GM12878 (cell line): ENCODE data around the gene PHF14. TPM values are rescaled to one million over a fixed set of nuclear protein-coding genes. Genes with fewer than 3 reads are reported as not detected.

Experiments
- DPF2 ChIP-seq: fragments of 450-650 bp; IDR thresholded peaks from 2 replicates; pipeline ENCODE4 v1.6.1; 2017; ENCODE audit warnings: mild to moderate bottlenecking
- EGR1 ChIP-seq, 2 experiments: IDR thresholded peaks; 1 replicate in 1 of 2; 2 replicates in 1 of 2; pipeline ENCODE4 v1.6.1; 2011 to 2012; ENCODE audit warnings: low read depth in 2 of 2, low read length in 2 of 2, borderline replicate concordance in 1 of 2, mild to moderate bottlenecking in 1 of 2, moderate library complexity in 1 of 2
- KDM1A ChIP-seq: fragments of 200-600 bp; sonication (generic); IDR thresholded peaks from 2 replicates; pipeline ENCODE4 v1.6.1; 2016; ENCODE audit warnings: borderline replicate concordance
- MXI1 ChIP-seq: fragments of 150-350 bp; IDR thresholded peaks from 2 replicates; pipeline ENCODE4 v1.6.1; 2011; ENCODE audit warnings: low read depth, mild to moderate bottlenecking, inconsistent platforms, low read length, improper control_type of control experiment
- NFYA ChIP-seq: IDR thresholded peaks from 2 replicates; pipeline ENCODE4 v1.6.1; 2011; ENCODE audit warnings: low read depth, mild to moderate bottlenecking, low read length, improper control_type of control experiment, borderline replicate concordance
- NKRF ChIP-seq: fragments of 450-650 bp; conservative IDR thresholded peaks from 2 replicates; pipeline ENCODE4 v1.6.1; 2017; ENCODE audit warnings: mild to moderate bottlenecking, moderate library complexity
- NR2C1 ChIP-seq: fragments of 450-650 bp; IDR thresholded peaks from 2 replicates; pipeline ENCODE4 v1.6.1; 2017; ENCODE audit warnings: antibody characterized with exemption, mild to moderate bottlenecking, moderate library complexity
- POLR2AphosphoS5 ChIP-seq: IDR thresholded peaks from 2 replicates; pipeline ENCODE4 v1.6.1; 2011; ENCODE audit warnings: mild to moderate bottlenecking, low read length, inconsistent platforms
- PRDM15 ChIP-seq: fragments of 450-650 bp; formaldehyde crosslinking; IDR thresholded peaks from 2 replicates; pipeline ENCODE4 v1.4.0; 2020; ENCODE audit warnings: mild to moderate bottlenecking, moderate library complexity
- RAD21 ChIP-seq: IDR thresholded peaks from 2 replicates; pipeline ENCODE4 v1.6.1; 2011; ENCODE audit warnings: mild to moderate bottlenecking, low read depth, low read length, moderate library complexity; ENCODE audit not compliant: insufficient read depth
- RB1 ChIP-seq: fragments of 450-650 bp; formaldehyde crosslinking; IDR thresholded peaks from 2 replicates; pipeline ENCODE4 v1.6.1; 2017; ENCODE audit warnings: mild to moderate bottlenecking, borderline replicate concordance
- RELA ChIP-seq: fragments of 450-650 bp; IDR thresholded peaks from 2 replicates; pipeline ENCODE4 v1.8.0; 2014; ENCODE audit warnings: borderline replicate concordance; ENCODE audit not compliant: partially characterized antibody
- RELB ChIP-seq: fragments of 450-650 bp; IDR thresholded peaks from 2 replicates; pipeline ENCODE4 v1.6.1; 2017; ENCODE audit warnings: low read depth, mild to moderate bottlenecking, moderate library complexity
- SUZ12 ChIP-seq: fragments of 200-600 bp; sonication (generic); IDR thresholded peaks from one replicate; pipeline ENCODE4 v1.6.1; 2018; ENCODE audit warnings: antibody characterized with exemption, mild to moderate bottlenecking; ENCODE audit not compliant: unreplicated experiment
- ZBTB11 ChIP-seq: fragments of 450-650 bp; formaldehyde crosslinking; IDR thresholded peaks from 2 replicates; pipeline ENCODE4 v1.5.0; 2022; ENCODE audit warnings: mild to moderate bottlenecking, missing genetic modification characterization
- ZNF207 ChIP-seq: fragments of 450-650 bp; IDR thresholded peaks from 2 replicates; pipeline ENCODE4 v1.6.1; 2014; ENCODE audit warnings: antibody characterized with exemption, mild to moderate bottlenecking, borderline replicate concordance
- ZNF24 ChIP-seq: fragments of 450-650 bp; IDR thresholded peaks from 2 replicates; pipeline ENCODE4 v1.6.1; 2017; ENCODE audit warnings: antibody characterized with exemption, mild to moderate bottlenecking
- ZNF274 ChIP-seq: IDR thresholded peaks from one replicate; pipeline ENCODE4 v1.8.0; 2011; ENCODE audit not compliant: insufficient read length, insufficient read depth
- polyA plus RNA-seq, 11 experiments: library from polyadenylated mRNA; depleted of rRNA in 4 of 11; unstranded in 6 of 11; stranded (reverse) in 5 of 11; fragments of >200 nt; fragmentation: Nextera tagmentation in 4 of 11; fragmentation: Illumina TruSeq in 1 of 11; extraction: Ambion mirVana in 4 of 11; extraction: Trizol in 1 of 11; gene quantifications; 1 replicate in 1 of 11; 2 replicates in 10 of 11; pipeline versions ENCODE4 v1.2.1 to v1.2.3, GENCODE V29; 2011 to 2016; ENCODE audit warnings: inconsistent platforms in 2 of 11, missing spikeins in 2 of 11, low read depth in 1 of 11
- total RNA-seq, 4 experiments: library from RNA; depleted of rRNA in 3 of 4; stranded (reverse); fragments of >200 nt in 3 of 4; fragmentation: Illumina TruSeq in 1 of 4; extraction: Trizol in 1 of 4; gene quantifications; 2 replicates each; pipeline versions ENCODE4 v1.2.1 to v1.2.3, GENCODE V29; 2013 to 2021

Gene PHF14
- total and polyA plus RNA-seq, 10 of the 15 experiments (the other 5 are each of a cell fraction or from before 2014, with no cell fraction given) = 21.3 to 47.1 (median 29.9) TPM

GRCh38 chr7:10939911-10940703 is 33.6 kb upstream of the PHF14 start (continued):
- TF ChIP-seq ZBTB11 (CRISPR knock-in tag) = no peak
- TF ChIP-seq POLR2AphosphoS5 = peak; percentile 99
- TF ChIP-seq ZNF274 = no peak
- no peak for TF ChIP-seq PRDM15 (CRISPR knock-in tag)
- no peak for TF ChIP-seq KDM1A
- TF ChIP-seq ZNF24 = peak; percentile 74; the same call in 1 of the 2 replicates
- no peak for TF ChIP-seq NFYA
- TF ChIP-seq RAD21 = no peak; the same call in 1 of the 2 replicates
- TF ChIP-seq RB1 = peak; percentile 95
- peak; percentile 99 for TF ChIP-seq RELB
- peak; percentile 92 for TF ChIP-seq DPF2
- peak; percentile 38; the same call in 1 of the 2 replicates for TF ChIP-seq NKRF
- TF ChIP-seq RELA = peak; percentile 82
- peak; percentile 99 for TF ChIP-seq ZNF207
- TF ChIP-seq EGR1 (IDR thresholded peaks at IDR 0.05; ENCODE audit: borderline replicate concordance in 1 of 2, low read depth in 2 of 2, low read length in 2 of 2) = peak in 1 of 2 experiments; percentile 96; a peak in 2 of 3 replicates
- TF ChIP-seq NR2C1 = peak; percentile 72
- no peak for TF ChIP-seq SUZ12
- peak; percentile 57; the same call in 1 of the 2 replicates for TF ChIP-seq MXI1
